ENCODE results near the gene RAB3GAP1.

DNA sequence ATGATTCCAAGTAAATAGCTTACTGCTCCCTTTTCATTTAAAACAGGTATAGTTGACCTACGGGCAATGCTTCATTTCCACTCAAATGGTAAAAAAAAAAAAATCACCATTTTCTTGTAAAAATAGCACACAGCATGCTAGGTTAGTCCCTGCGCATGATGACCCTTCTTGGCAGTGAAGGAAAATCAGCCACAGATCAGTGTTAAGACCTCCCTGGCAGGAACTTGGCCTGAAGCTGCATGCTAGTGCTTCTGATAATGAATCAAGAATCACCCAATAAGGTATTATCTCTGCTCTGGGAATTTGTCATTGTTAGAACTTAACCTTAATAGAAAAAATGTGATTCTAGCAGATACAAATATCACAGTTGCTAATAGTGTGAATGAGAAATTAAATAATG, 166.3 kb downstream of the RAB3GAP1 start:
- TF ChIP-seq EZH2 (IDR thresholded peaks at IDR 0.05; ENCODE audit: low read length) (no peak), CTCF (optimal IDR thresholded peaks at IDR 0.05 in 1 of 3, IDR thresholded peaks at IDR 0.05 in 1 of 3, conservative IDR thresholded peaks at IDR 0.05 in 1 of 3; ENCODE audit: extremely low read depth in 1 of 3, insufficient read depth in 2 of 3, low read length in 3 of 3) (no peak)

All from keratinocyte (primary cell).